HEK293 (cell line): ENCODE data around the gene SHD.

Experiments used
- CTCF ChIA-PET: fragments of 350-600 bp; formaldehyde crosslinking; extraction: SDS; loops from one replicate; lab custom pipeline; 2021; ENCODE audit warnings: antibody characterized with exemption; lab: Yijun Ruan, JAX
- POLR2A ChIA-PET: fragments of 300-600 bp; formaldehyde crosslinking; extraction: SDS; loops from one replicate; lab custom pipeline; 2020; ENCODE audit warnings: antibody characterized with exemption, inconsistent platforms; lab: Yijun Ruan, JAX
- H3K27ac ChIP-seq: fragments of 200-500 bp; sonication (Bioruptor generic); 2 replicates; pipeline ENCODE4 v1.5.1; 2014; ENCODE audit warnings: low read depth, low read length, control low read depth, inconsistent platforms; ENCODE audit errors: extremely low read depth
- H3K36me3 ChIP-seq, 2 experiments: fragments of 200-500 bp in 1 of 2; sonication (Bioruptor generic) in 1 of 2; 1 replicate in 1 of 2; 2 replicates in 1 of 2; pipeline ENCODE4 v1.5.1; 2014 to 2017; ENCODE audit warnings: inconsistent platforms in 2 of 2, low read length in 2 of 2; ENCODE audit not compliant: control insufficient read depth in 2 of 2, insufficient read depth in 1 of 2
- H3K4me1 ChIP-seq: fragments of 200-500 bp; sonication (Bioruptor generic); 2 replicates; pipeline ENCODE4 v1.5.1; 2014; ENCODE audit warnings: mild to moderate bottlenecking, low read length, inconsistent platforms; ENCODE audit not compliant: control insufficient read depth, insufficient read depth
- H3K4me3 ChIP-seq: 2 replicates; pipeline ENCODE4 v1.5.1; 2011; ENCODE audit warnings: low read depth, mild to moderate bottlenecking, control low read depth, low read length, moderate library complexity
- H3K9me3 ChIP-seq: fragments of 200-500 bp; sonication (Bioruptor generic); 2 replicates; pipeline ENCODE4 v1.5.1; 2014; ENCODE audit warnings: low read depth, low read length, inconsistent platforms; ENCODE audit not compliant: control insufficient read depth, insufficient read depth
- EGR2 ChIP-seq: fragments of 450-650 bp; formaldehyde crosslinking; IDR thresholded peaks from 2 replicates; pipeline ENCODE4 v1.5.1; 2016; ENCODE audit warnings: low read depth, missing biosample characterization, missing genetic modification characterization
- KLF1 ChIP-seq: fragments of 450-650 bp; formaldehyde crosslinking; IDR thresholded peaks from 2 replicates; pipeline ENCODE4 v1.5.1; 2016; ENCODE audit warnings: missing biosample characterization, missing genetic modification characterization
- KLF8 ChIP-seq: fragments of 450-650 bp; formaldehyde crosslinking; IDR thresholded peaks from 2 replicates; pipeline ENCODE4 v1.5.1; 2016; ENCODE audit warnings: missing biosample characterization, missing genetic modification characterization
- KLF9 ChIP-seq: fragments of 450-650 bp; formaldehyde crosslinking; IDR thresholded peaks from 2 replicates; pipeline ENCODE4 v1.5.1; 2016; ENCODE audit warnings: missing biosample characterization, missing genetic modification characterization, low read depth
- SCRT2 ChIP-seq: fragments of 450-650 bp; formaldehyde crosslinking; IDR thresholded peaks from 2 replicates; pipeline ENCODE4 v1.5.1; 2016; ENCODE audit warnings: missing biosample characterization, missing genetic modification characterization
- SP2 ChIP-seq: fragments of 450-650 bp; formaldehyde crosslinking; IDR thresholded peaks from 2 replicates; pipeline ENCODE4 v1.5.1; 2016; ENCODE audit warnings: missing biosample characterization, missing genetic modification characterization
- SP3 ChIP-seq: fragments of 450-650 bp; formaldehyde crosslinking; IDR thresholded peaks from 2 replicates; pipeline ENCODE4 v1.5.1; 2016; ENCODE audit warnings: missing biosample characterization, missing genetic modification characterization
- ZBTB20 ChIP-seq: fragments of 450-650 bp; formaldehyde crosslinking; IDR thresholded peaks from 2 replicates; pipeline ENCODE4 v1.5.1; 2016; ENCODE audit warnings: missing biosample characterization, missing genetic modification characterization
- ZFHX2 ChIP-seq: fragments of 450-650 bp; formaldehyde crosslinking; conservative IDR thresholded peaks from 2 replicates; pipeline ENCODE4 v1.5.1; 2016; ENCODE audit warnings: missing biosample characterization, missing genetic modification characterization
- ZNF221 ChIP-seq: fragments of 450-650 bp; formaldehyde crosslinking; IDR thresholded peaks from 2 replicates; pipeline ENCODE4 v1.5.1; 2017; ENCODE audit warnings: missing biosample characterization, missing genetic modification characterization, borderline replicate concordance
- ZNF433 ChIP-seq: fragments of 450-650 bp; formaldehyde crosslinking; IDR thresholded peaks from 2 replicates; pipeline ENCODE4 v1.5.1; 2016; ENCODE audit warnings: missing biosample characterization, missing genetic modification characterization, low read depth
- ZNF510 ChIP-seq: fragments of 450-650 bp; formaldehyde crosslinking; IDR thresholded peaks from 2 replicates; pipeline ENCODE4 v1.5.1; 2018; ENCODE audit warnings: mild to moderate bottlenecking, missing genetic modification characterization, missing biosample characterization; ENCODE audit not compliant: insufficient replicate concordance
- ZNF521 ChIP-seq: fragments of 450-650 bp; formaldehyde crosslinking; IDR thresholded peaks from 2 replicates; pipeline ENCODE4 v1.5.1; 2017; ENCODE audit warnings: missing biosample characterization, mild to moderate bottlenecking, missing genetic modification characterization
- ZNF610 ChIP-seq: fragments of 450-650 bp; formaldehyde crosslinking; IDR thresholded peaks from 2 replicates; pipeline ENCODE4 v1.5.1; 2016; ENCODE audit warnings: missing biosample characterization, missing genetic modification characterization, borderline replicate concordance
- ZNF76 ChIP-seq: fragments of 450-650 bp; formaldehyde crosslinking; IDR thresholded peaks from 2 replicates; pipeline ENCODE4; 2016; ENCODE audit warnings: low read depth, missing biosample characterization, missing genetic modification characterization, borderline replicate concordance
- TF ChIP-seq, protein P1 (sequence below): fragments of 450-650 bp; formaldehyde crosslinking; IDR thresholded peaks from 2 replicates; pipeline ENCODE4 v1.5.1; 2017; ENCODE audit warnings: missing biosample characterization, missing genetic modification characterization
- TF ChIP-seq, protein P2 (sequence below): fragments of 450-650 bp; formaldehyde crosslinking; IDR thresholded peaks from 2 replicates; pipeline ENCODE4 v1.5.1; 2016; ENCODE audit warnings: missing biosample characterization, missing genetic modification characterization
- TF ChIP-seq, protein P3 (sequence below): fragments of 450-650 bp; formaldehyde crosslinking; IDR thresholded peaks from 2 replicates; pipeline ENCODE4 v1.5.1; 2016; ENCODE audit warnings: missing biosample characterization, missing genetic modification characterization
- TF ChIP-seq, protein P4 (sequence below): fragments of 450-650 bp; formaldehyde crosslinking; IDR thresholded peaks from 2 replicates; pipeline ENCODE4 v1.5.1; 2016; ENCODE audit warnings: missing biosample characterization, missing genetic modification characterization, low read depth

Gene SHD

DNA sequence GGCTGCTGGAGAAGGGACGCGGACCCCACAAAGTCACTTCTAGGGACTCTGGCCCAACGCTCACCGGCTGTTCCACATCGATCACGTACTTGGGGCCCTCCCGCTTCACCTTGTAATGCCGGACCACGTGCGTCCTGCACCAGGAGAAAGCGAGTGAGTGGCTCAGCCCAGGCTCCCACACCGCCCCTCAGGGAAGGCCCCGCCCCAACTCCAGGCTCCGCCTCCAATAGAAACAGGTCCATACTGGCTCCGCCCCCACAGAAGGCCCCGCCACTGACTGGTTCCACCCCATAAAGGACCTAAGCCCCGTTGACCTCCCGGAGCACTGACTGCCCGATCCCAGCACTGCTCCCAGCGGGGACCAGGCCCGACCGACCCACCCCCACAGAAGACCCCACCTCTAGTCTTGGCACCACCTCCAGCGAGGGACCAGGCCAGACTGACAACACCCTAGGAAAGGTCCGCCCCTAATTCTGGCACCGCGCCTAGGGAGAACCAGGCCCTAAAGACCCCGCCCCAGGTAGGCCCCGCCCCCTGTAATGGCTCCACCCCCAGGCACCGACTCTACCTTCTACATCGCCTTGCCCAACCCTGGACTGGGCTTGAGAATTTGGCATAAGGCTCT, 48.3 kb downstream of the SHD start:
- Histone ChIP-seq H3K4me3 (no peak overlapping the region), H3K4me1 (no peaks in the 10 kb centered on the region), H3K36me3 (no peaks in the 10 kb centered on the region), H3K27ac (no peak overlapping the region), H3K9me3 (no peaks in the 10 kb centered on the region)
- POLR2A ChIA-PET, result interaction anchor here (1.2 kb wide), 1 partner anchor 16 kb away, joined by 10 read pairs; the partner anchor contains the start of gene MPND
- CTCF ChIA-PET, result no interaction called here
- no peak for TF ChIP-seq ZNF433 (tag by site-specific recombination)
- peak; percentile 63; the same call in 1 of the 2 replicates for TF ChIP-seq KLF8 (tag by site-specific recombination)
- TF ChIP-seq SP3 (tag by site-specific recombination), result peak; percentile 31
- TF ChIP-seq SP2, result peak; percentile 52
- 0 out of 2 replicates have a peak, but pooled peaks have one; percentile 71 for TF ChIP-seq KLF1
- no peak for TF ChIP-seq ZNF221 (tag by site-specific recombination)
- TF ChIP-seq, all 188 proteins: peak for 4

GRCh38 chr19:4327877-4328242, 48.8 kb downstream of the SHD start:
- Histone ChIP-seq H3K27ac (no peak overlapping the region), H3K4me1 (no peaks in the 10 kb centered on the region), H3K36me3 (no peaks in the 10 kb centered on the region), H3K4me3 (no peak overlapping the region), H3K9me3 (no peaks in the 10 kb centered on the region)
- no peak for TF ChIP-seq ZNF510 (tag by site-specific recombination)
- TF ChIP-seq ZNF610 (tag by site-specific recombination), result no peak
- TF ChIP-seq ZBTB20 (tag by site-specific recombination), result no peak
- no peak for TF ChIP-seq KLF8 (tag by site-specific recombination)
- TF ChIP-seq ZNF76 (tag by site-specific recombination), result no peak
- no peak for TF ChIP-seq SCRT2 (tag by site-specific recombination)
- ChIA-PET POLR2A (interaction anchor here (0.6 to 1.2 kb wide), 2 partner anchors 9 to 15 kb away, joined by 3 to 10 read pairs; partner anchors contain the start of gene MPND), CTCF (interaction anchor here (0.8 kb wide), 1 partner anchor 61 kb away, joined by 4 read pairs; no protein-coding TSS in a partner anchor)

- Histone ChIP-seq H3K4me3 (no peak overlapping the region), H3K27ac (no peak overlapping the region)
- POLR2A ChIA-PET, result interaction anchor here (0.6 to 1.2 kb wide), 2 partner anchors 9 to 14 kb away, joined by 3 to 10 read pairs; partner anchors contain the start of gene MPND
Measured at GRCh38 chr19:4328243-4328990, 49.4 kb downstream of the SHD start.

More at GRCh38 chr19:4328243-4328990, 49.4 kb downstream of the SHD start:
- no peaks in the 10 kb centered on the region for H3K9me3 ChIP-seq
- no peaks in the 10 kb centered on the region for H3K4me1 ChIP-seq
- H3K36me3 ChIP-seq, result no peaks in the 10 kb centered on the region
- TF ChIP-seq, protein P1, sequence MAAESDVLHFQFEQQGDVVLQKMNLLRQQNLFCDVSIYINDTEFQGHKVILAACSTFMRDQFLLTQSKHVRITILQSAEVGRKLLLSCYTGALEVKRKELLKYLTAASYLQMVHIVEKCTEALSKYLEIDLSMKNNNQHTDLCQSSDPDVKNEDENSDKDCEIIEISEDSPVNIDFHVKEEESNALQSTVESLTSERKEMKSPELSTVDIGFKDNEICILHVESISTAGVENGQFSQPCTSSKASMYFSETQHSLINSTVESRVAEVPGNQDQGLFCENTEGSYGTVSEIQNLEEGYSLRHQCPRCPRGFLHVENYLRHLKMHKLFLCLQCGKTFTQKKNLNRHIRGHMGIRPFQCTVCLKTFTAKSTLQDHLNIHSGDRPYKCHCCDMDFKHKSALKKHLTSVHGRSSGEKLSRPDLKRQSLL (tag by site-specific recombination), result no peak
- TF ChIP-seq ZFHX2 (tag by site-specific recombination) (peak; percentile 62; the same call in 1 of the 2 replicates), EGR2 (tag by site-specific recombination) (peak; percentile 67), SCRT2 (tag by site-specific recombination) (0 out of 2 replicates have a peak, but pooled peaks have one; percentile 18), KLF8 (tag by site-specific recombination) (peak; percentile 82; the same call in 1 of the 2 replicates), KLF1 (peak; percentile 81), SP2 (peak; percentile 36), ZNF521 (tag by site-specific recombination) (no peak), KLF9 (tag by site-specific recombination) (0 out of 2 replicates have a peak, but pooled peaks have one; percentile 21), SP3 (tag by site-specific recombination) (peak; percentile 59)
- TF ChIP-seq, protein P2, sequence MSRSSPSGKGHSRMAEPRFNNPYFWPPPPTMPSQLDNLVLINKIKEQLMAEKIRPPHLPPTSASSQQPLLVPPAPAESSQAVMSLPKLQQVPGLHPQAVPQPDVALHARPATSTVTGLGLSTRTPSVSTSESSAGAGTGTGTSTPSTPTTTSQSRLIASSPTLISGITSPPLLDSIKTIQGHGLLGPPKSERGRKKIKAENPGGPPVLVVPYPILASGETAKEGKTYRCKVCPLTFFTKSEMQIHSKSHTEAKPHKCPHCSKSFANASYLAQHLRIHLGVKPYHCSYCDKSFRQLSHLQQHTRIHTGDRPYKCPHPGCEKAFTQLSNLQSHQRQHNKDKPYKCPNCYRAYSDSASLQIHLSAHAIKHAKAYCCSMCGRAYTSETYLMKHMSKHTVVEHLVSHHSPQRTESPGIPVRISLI, result no peak
- TF ChIP-seq, protein P3, sequence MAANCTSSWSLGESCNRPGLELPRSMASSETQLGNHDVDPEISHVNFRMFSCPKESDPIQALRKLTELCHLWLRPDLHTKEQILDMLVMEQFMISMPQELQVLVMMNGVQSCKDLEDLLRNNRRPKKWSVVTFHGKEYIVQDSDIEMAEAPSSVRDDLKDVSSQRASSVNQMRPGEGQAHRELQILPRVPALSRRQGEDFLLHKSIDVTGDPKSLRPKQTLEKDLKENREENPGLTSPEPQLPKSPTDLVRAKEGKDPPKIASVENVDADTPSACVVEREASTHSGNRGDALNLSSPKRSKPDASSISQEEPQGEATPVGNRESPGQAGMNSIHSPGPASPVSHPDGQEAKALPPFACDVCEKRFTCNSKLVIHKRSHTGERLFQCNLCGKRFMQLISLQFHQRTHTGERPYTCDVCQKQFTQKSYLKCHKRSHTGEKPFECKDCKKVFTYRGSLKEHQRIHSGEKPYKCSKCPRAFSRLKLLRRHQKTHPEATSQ, result no peak
- TF ChIP-seq, protein P4, sequence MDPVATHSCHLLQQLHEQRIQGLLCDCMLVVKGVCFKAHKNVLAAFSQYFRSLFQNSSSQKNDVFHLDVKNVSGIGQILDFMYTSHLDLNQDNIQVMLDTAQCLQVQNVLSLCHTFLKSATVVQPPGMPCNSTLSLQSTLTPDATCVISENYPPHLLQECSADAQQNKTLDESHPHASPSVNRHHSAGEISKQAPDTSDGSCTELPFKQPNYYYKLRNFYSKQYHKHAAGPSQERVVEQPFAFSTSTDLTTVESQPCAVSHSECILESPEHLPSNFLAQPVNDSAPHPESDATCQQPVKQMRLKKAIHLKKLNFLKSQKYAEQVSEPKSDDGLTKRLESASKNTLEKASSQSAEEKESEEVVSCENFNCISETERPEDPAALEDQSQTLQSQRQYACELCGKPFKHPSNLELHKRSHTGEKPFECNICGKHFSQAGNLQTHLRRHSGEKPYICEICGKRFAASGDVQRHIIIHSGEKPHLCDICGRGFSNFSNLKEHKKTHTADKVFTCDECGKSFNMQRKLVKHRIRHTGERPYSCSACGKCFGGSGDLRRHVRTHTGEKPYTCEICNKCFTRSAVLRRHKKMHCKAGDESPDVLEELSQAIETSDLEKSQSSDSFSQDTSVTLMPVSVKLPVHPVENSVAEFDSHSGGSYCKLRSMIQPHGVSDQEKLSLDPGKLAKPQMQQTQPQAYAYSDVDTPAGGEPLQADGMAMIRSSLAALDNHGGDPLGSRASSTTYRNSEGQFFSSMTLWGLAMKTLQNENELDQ (tag by site-specific recombination), result no peak
- CTCF ChIA-PET, result interaction anchor here (0.8 kb wide), 1 partner anchor 61 kb away, joined by 4 read pairs; no protein-coding TSS in a partner anchor
